ENCODE results near the gene JDP2.

Gene JDP2

GRCh38 chr14:75438486-75439080, 10.8 kb downstream of the JDP2 start:
- no peak for DNase-seq

GRCh38 chr14:75439989-75440388, 12.2 kb downstream of the JDP2 start:
- DNase-seq = no peak

DNA sequence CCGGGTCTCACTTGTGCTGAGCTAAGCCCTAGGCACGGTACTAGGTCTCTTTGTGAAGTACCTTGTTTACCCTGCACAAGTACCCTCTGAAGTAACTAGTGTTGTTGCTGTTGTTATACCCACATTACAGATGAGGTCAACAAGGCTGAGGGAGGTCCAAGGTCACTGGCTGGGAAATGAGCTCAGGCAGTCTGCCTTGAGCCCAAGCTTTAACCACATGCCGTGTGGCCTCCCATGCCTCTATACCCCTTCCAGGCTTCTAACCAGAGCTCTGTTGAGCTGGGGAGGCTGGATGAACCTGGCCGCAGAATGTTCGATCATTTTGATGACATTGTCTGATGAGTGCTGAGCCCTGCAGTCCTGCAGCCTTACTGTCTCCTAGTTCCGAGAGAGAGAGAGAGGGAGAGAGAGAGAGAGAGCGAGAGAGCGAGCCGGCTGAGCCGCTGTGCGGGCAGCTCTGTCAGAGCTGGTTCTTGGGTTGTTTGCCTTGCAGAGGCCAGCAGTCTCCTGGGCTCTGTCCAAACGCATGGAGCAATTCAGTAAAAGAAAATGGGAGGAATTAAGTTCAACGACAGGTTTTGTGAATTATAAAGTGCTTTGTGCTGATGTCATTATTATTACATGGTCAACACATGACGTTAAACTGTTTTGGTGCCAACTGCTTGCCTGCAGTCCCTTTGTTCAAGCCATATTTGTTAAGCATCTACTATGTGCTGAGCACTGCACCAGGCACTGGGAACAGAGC, 13.1 kb downstream of the JDP2 start:
- DNase-seq = no peak

DNA sequence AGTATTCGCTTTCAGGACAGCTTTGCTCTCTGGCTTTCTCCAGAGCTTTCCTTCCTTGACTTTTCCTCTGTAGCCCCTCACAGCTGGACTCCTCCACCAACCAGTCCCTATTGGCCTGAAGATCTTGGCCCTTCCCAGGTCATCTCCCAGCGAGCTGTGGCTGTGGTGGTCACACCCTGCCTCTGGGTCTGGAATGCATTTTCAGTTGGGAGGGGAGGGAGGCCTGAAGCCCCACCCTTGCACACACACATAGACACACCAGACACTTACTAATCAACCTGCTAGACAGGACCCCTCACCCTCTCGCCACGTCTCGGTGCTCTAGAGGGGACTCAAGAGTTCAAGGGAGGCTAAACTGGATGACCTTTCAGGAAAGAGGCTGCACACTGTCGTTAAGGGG, 13.9 kb downstream of the JDP2 start:
- no peak for DNase-seq

DNA sequence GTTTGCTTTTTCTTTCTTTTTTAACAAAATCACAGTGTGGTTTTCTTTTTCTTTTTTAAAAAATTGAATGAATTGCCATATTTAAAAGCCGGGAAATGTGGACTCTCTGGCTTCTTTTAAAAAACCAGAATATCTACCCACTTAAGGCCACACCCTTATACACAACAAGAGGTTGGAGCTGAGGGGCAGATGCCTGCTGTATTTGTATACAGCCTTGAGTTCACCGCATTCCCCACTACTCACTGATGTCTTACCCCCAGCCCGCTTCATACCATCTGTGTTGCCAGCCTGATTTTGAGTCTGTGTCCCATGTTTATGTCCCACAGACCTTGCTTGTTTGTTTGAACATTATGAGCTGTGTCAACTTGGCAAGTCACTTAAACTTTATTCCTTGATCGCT, 14.3 kb downstream of the JDP2 start:
- no peak for DNase-seq

- DNase-seq = no peak
Observed at GRCh38 chr14:75442642-75443041, 14.8 kb downstream of the JDP2 start.

DNA sequence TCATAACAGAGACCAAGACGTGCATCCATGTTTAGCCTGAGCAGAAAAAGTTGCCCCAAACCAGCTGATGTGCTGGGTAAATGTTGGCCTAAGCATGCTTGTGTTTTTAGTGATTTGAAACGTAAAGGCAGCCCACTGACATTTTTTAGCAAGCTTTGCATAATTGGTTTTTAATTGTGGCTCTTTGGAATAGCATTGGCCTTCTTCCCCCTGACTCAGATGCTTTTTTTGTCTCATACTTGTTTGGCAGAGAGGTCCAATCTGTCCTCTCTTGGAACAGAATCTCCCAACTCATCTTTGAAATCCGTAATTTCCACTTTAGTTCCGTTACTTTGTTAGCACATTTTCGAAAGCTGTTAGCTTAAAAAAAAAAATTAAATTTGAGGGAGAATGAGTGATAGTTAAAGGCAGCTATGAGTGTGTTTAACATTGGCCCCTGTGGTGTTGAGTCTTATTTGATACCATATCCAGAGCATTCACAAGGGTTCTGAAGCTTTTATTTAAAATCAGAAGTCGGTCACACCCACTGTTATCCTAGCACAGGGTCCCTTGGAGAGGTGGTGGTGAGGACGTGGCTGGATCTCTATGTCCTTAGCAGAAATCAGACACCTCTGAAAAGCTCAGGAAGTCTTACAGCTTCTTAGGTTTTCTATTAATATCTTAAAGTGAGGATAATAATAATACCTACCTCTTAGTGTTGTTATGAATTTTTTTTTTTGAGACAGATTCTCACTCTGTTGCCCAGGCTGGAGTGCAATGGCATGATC, 15.6 kb downstream of the JDP2 start:
- DNase-seq = no peak

DNA sequence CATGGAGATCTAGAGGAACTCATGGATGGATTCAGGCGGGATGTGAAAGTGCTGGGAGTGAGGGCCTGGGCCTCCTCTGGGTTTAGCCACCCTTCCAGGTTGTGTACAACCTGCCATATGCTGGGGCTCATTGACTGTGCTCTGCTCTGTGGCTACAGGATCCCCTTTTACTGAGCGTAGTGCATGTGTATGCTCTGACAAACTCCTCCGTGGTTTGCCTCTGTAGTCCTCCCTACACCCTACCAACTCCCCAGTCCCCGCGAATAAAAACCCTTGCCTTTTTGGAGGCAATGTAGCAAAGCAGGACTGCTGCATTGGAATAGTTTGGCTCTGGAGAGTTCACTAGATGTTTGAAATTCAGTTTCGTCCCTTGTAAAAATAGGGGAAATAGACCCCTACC, 17.4 kb downstream of the JDP2 start:
- DNase-seq = no peak

DNA sequence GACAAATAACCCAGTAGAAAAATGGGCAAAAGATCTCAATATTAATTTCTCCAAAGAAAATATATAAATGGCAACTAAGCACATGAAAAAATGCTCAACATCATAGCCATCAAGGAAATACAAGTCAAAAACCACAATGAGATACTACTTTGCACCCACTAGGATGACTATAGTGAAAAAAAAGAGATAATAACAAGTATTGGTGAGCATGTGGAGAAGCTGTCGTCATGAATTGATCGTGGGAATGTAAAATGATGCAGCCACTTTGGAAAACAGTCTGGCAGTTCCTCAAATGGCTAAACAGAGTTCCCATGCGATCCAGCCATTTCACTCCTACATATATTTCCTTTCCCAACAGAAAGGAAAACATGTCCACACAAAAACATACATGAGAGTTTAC, 18.1 kb downstream of the JDP2 start:
- DNase-seq = no peak

DNA sequence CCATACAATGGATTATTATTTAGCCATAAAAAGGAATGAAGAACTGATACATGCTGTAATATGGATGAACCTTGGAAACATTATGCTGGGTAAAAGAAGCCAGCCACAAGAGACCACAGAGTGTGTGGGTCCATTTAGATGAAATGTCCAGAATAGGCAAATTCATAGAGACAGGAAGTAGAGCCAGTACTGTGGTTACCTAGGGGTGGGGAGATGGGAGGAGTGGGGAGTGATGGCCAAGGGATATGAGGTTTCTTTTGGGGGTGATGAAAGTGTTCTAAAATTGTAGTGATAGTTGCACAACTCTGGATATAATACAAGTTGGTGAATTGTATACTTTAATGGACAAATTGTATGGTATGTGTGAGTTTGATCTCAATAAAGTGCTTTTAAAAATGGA, 18.6 kb downstream of the JDP2 start:
- no peak for DNase-seq

- DNase-seq = no peak
Observed at GRCh38 chr14:75448209-75448608, 20.4 kb downstream of the JDP2 start.

GRCh38 chr14:75449036-75449435, 21.2 kb downstream of the JDP2 start:
- DNase-seq = no peak

GRCh38 chr14:75449696-75450095, 21.9 kb downstream of the JDP2 start:
- no peak for DNase-seq

DNA sequence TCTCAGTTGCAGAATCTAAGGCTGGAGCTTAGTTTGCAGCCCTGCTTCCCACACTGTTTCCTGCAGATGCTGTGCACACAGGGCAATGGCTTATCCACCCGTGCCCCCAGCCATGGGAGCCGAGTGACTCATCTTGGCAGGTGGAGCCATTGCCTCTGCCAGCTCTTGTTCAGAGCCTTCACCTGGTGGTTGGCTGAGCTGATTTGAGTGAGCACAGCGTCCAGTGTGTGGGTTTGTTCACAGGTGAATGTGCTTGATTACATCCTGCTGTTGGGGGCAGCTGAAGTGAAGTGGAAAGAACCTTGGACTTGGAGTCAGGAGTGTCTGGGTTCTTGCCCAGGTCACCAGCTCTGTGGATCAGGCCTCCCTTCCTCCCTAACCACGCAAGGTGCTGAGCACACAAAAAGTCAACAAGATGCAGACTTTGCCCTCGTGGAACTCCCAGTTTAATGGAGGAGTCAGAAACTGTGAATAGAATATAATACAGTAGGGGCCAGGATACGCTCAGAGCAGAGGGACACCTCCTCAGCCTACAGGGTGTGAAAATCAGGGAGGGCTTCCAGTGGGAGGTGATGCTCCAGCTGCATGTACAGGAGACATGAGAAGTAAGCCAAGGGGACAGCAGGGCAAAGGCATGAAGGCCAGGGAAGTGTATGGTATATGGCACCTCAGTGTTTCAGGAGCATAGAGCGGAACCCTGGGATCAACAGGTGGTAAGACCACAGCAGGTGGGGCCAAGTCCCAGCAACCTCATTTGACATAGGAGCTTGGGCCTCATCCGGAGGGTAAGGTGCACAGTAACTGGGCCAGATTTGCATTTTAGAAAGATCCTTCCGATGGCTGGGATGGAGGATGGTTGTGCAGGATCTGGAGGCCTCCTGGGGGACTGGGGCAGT, 22.8 kb downstream of the JDP2 start:
- DNase-seq = no peak

DNA sequence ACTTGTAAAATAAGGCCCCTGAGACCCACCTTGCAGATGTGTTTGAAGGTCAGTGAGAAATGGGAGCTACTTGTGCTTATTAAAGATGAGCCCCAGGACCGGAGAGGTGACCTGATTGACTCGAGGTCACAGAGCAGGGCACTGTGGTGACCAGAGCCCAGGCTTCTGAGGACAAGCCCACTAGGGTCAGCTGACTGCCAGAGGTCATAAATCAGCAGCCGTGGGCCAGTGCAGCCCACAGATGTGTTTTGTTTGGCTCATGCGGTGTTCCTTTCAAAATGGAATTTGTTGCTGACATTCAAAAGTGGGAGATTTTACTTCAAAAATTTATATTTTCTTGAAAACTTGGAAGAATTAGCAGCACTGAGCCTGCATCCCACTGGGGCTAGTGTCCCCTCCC, 24.5 kb downstream of the JDP2 start:
- DNase-seq = no peak

DNA sequence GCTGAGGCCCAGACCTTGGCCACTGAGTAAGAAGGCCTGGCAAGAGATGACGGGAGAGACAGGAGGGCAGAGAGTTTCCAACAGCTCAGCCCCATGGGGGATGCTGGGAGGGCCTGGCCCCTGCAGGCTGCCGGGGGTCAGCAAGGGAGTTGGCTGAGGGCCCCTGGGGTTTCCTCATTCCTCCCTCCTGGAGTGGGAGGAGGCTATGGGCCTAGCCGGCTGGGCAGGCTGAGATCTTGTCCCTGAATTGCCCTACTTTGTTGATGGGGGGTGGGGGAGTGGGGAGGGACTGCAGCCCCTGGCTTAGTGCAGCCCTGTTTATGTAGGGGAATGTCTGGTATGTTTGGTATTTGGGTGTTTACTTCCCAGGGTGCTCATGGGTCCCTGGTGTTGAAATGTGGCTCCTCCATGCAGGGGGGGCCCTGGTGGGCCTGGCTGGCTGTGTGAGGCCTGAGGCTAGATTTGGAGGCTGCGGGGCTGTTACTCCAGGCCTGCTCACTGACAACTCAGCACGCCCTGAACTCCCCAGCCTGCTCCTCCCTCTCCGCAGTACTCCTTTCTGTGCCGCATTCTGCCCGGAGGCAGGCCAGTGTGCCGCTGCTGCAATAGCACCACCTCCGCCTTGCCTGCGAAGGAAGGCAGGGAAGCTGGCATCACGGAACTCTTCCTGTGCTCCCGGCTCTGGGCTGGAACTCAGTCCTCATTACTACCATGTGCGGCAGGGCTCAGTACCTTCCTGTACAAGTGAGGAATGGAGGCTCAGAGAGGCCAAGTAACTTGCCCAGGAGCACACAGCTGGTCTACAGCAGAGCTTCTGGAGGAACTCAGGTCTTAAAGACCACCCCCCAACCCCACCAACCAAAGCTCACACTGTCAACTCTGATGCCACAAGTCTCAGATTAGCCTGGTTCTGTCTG, 25.3 kb downstream of the JDP2 start:
- no peak for DNase-seq

GRCh38 chr14:75453817-75454434, 26.1 kb downstream of the JDP2 start:
- DNase-seq = peak; percentile 14

DNA sequence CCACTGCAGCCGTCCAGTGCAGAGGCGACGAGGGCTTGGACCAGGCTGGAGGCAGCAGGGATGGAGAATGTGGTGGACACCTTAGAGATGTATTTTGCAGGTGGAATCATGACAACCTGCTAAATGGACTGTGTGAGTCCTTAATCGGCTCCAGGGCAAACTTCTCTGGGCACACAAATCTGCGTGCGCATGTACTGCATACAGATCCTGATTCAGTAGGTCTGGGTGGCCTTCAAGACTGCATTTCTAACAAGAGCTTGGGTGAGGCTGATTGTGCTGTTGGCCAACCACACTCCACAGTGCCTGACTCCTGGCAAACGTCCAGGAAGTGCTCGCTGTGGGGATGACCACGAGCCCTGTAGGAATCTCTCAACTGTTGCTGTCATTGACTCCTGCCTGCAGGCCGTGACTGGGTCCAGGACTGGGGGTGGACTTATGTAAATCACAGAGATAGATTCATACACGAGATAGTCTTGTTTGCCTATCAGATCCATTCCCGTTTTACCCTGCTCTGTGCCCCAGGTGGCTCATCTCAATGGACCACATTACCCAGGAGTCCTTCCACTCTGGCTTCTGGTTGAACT, 27.2 kb downstream of the JDP2 start:
- DNase-seq = no peak

DNA sequence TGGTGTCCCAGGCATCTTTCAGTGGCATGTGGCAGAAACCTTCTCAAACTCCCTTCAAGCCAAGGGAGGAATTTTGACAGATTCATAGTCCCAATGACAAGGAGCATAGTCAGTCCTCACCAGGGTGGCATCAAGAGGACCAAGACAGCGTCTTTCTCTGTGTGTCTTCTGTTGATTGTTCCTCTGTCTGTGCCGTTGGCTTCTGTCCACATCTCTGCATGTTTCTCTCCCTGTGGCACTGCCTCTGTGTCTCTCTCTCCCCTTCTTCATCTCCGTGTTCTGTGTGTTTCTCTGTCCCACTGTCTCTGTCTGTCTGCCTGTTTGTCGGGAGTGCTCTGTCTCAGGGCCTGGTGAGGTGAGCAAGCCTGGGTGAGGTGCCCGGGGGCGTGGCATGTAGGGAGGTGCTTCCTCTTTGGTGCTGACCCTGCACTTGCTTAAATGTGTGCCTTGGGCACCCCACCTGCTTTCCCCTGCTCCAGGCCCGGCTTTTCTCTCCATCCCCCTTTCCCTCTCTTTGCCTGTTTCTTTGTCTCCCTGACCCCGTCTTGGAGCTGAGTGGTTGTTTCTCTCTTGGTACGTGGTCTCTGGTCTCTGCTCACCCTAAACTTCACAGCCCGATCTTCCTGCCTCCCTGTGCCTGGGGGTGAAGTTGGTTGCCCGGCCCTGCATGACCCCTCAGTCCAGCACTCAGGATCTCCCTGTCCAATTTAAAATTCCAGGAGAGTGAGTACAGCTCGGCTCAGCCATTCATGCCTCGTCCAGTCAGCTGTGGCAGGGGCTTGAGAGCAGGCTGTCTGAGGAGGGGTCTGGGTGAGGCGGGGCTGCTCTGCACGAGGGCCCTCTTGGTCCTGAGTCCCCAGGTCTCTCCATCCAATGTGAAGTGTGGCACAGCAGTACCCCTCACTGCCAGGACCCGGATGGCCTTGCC, 28.5 kb downstream of the JDP2 start:
- no peak for DNase-seq

- no peak for DNase-seq
Observed at GRCh38 chr14:75456997-75457335, 29.1 kb downstream of the JDP2 start.

All from CD4-positive, alpha-beta T cell treated with Interleukin-21 for 1 hour (primary cell).